Spleen (tissue), 11 donors: ENCODE measurements around the gene AQR. TPM values are rescaled to one million over a fixed set of nuclear protein-coding genes. Genes with fewer than 3 reads are reported as not detected.

Source experiments
- DNase-seq: peaks from one replicate; pipeline ENCODE4 v3.0.0-alpha.2; 2020
- H3K27ac ChIP-seq, 8 donors: fragments of 200-600 bp; sonication (generic) in 7 of 8; 1 replicate in 4 of 8; 2 replicates in 4 of 8; pipeline versions ENCODE4 v1.5.0 to v1.8.0; 2016 to 2021; ENCODE audit warnings: inconsistent platforms in 4 of 8, mild to moderate bottlenecking in 4 of 8, moderate library complexity in 1 of 8
- H3K27me3 ChIP-seq, 7 donors: fragments of 200-600 bp; sonication (generic) in 6 of 7; replicated peaks in 1 of 7; 1 replicate in 4 of 7; 2 replicates in 3 of 7; pipeline versions ENCODE4 v1.5.0 to v1.8.0; 2016 to 2021; ENCODE audit warnings: inconsistent platforms in 3 of 7, mild to moderate bottlenecking in 1 of 7
- H3K36me3 ChIP-seq, 6 donors: fragments of 200-600 bp; sonication (generic) in 5 of 6; 1 replicate in 4 of 6; 2 replicates in 2 of 6; pipeline versions ENCODE4 v1.5.0 to v1.8.0; 2016 to 2021; ENCODE audit warnings: inconsistent platforms in 2 of 6
- H3K4me1 ChIP-seq, 6 donors: fragments of 200-600 bp; sonication (generic) in 5 of 6; 1 replicate in 3 of 6; 2 replicates in 3 of 6; pipeline versions ENCODE4 v1.5.0 to v1.8.0; 2016 to 2021; ENCODE audit warnings: inconsistent platforms in 3 of 6
- H3K4me3 ChIP-seq, 8 donors: fragments of 200-600 bp; sonication (generic) in 7 of 8; 1 replicate in 4 of 8; 2 replicates in 4 of 8; pipeline versions ENCODE4 v1.5.0 to v1.8.0; 2016 to 2021; ENCODE audit warnings: inconsistent platforms in 4 of 8, mild to moderate bottlenecking in 4 of 8, moderate library complexity in 2 of 8
- H3K9me3 ChIP-seq, 8 donors: fragments of 200-600 bp; sonication (generic) in 7 of 8; 1 replicate in 4 of 8; 2 replicates in 4 of 8; pipeline versions ENCODE4 v1.5.0 to v1.8.0; 2016 to 2021; ENCODE audit warnings: inconsistent platforms in 4 of 8
- POLR2A ChIP-seq, 3 donors: fragments of 450-650 bp; IDR thresholded peaks; one replicate each; pipeline ENCODE4 v1.5.1; 2017; ENCODE audit warnings: antibody characterized with exemption in 3 of 3, mild to moderate bottlenecking in 1 of 3
- POLR2AphosphoS5 ChIP-seq, 3 donors: sonication (generic); formaldehyde crosslinking; IDR thresholded peaks; one replicate each; pipeline ENCODE4 v1.5.1; 2017; ENCODE audit warnings: antibody characterized with exemption in 3 of 3
- WGBS, 5 donors: extraction: QIAGEN DNeasy Blood & Tissue Kit in 3 of 5; methylation state at CpG; one replicate each; pipeline versions ENCODE4 v1.1.5 to v1.1.7; 2013 to 2018; 5-methylcytosine and 5-hydroxymethylcytosine counted together
- intact Hi-C: fragments of 100-400 bp; cut with DNase I; formaldehyde crosslinking; loops from one replicate; pipeline ENCODE4 v1.15.0; 2023; ENCODE audit warnings: low total_unique reads
- polyA plus RNA-seq, 3 donors: library from polyadenylated mRNA; stranded (reverse); fragments of 200-250 nt; gene quantifications; one replicate each; pipeline ENCODE4 v1.2.1, GENCODE V29; 2013
- total RNA-seq, 7 donors: library from RNA; depleted of rRNA in 3 of 7; stranded (reverse); fragments of >200 nt in 3 of 7; fragmentation: NEBNext Ultra II Directional in 4 of 7; extraction: Animal tissue kit (Norgen Biotek cat#: 25700) in 4 of 7; gene quantifications; one replicate each; pipeline versions ENCODE4 v1.1.0 to v1.2.1, GENCODE V29; 2016 to 2021
- TF ChIP-seq, protein P1 (sequence below), 11 experiments: fragments of 200-600 bp in 7 of 11; fragments of 450-650 bp in 4 of 11; sonication (generic) in 4 of 11; IDR thresholded peaks in 8 of 11; conservative IDR thresholded peaks in 3 of 11; 1 replicate in 7 of 11; 2 replicates in 4 of 11; pipeline versions ENCODE4 v1.4.0 to v1.8.0; 2016 to 2021; ENCODE audit warnings: antibody characterized with exemption in 11 of 11, inconsistent platforms in 4 of 11, mild to moderate bottlenecking in 1 of 11
- donor health status: healthy with polysubstance abuse.
- donor health status: DM: no; HTN: no; CAD: no; lungs with moderate emphysema.
- donor health status: DM: no; HTN: no; CAD: no.
- donor health status: Bipolar disorder and iron deficiency.
- donor health status: healthy.
- donor health status: DM: no; HTN: no; CAD: no.
- donor health status: DM: yes; HTN: yes; CAD: no.

Gene AQR
- total and polyA plus RNA-seq, 10 donors: 10.0 to 38.2 (median 32.7) TPM

DNA sequence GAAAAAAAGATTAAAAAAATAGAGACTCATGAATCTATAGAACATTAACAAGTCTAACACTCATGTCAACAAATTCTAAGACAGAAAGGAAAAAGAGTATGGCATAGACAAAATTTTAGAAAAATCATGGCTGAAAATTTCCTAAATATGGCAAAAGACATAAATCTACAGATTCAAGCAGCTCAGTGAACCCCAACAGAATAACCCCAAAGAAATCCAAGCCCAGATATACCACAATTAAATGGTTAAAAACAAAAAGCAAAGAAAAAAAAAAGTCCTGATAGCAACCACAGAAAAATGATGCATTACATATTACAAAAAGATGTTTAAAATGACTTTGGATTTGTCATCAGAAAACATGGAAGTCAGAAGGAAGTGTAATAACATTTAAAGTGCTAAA, 75.6 kb downstream of the AQR start:
- Histone ChIP-seq H3K36me3 (peaks cover 8 to 99% (median 72%) of the 10 kb centered on the region in 6 donors), H3K9me3 (peaks cover 0 to 28% (median 22%) of the 10 kb centered on the region in 8 donors), H3K27me3 (no peaks in the 10 kb centered on the region), H3K27ac (no peak overlapping the region), H3K4me1 (no peaks in the 10 kb centered on the region), H3K4me3 (no peak overlapping the region)
- TF ChIP-seq, protein P1, sequence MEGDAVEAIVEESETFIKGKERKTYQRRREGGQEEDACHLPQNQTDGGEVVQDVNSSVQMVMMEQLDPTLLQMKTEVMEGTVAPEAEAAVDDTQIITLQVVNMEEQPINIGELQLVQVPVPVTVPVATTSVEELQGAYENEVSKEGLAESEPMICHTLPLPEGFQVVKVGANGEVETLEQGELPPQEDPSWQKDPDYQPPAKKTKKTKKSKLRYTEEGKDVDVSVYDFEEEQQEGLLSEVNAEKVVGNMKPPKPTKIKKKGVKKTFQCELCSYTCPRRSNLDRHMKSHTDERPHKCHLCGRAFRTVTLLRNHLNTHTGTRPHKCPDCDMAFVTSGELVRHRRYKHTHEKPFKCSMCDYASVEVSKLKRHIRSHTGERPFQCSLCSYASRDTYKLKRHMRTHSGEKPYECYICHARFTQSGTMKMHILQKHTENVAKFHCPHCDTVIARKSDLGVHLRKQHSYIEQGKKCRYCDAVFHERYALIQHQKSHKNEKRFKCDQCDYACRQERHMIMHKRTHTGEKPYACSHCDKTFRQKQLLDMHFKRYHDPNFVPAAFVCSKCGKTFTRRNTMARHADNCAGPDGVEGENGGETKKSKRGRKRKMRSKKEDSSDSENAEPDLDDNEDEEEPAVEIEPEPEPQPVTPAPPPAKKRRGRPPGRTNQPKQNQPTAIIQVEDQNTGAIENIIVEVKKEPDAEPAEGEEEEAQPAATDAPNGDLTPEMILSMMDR (IDR thresholded peaks at IDR 0.05 in 8 of 11, conservative IDR thresholded peaks at IDR 0.05 in 3 of 11): no peak
- no peak for TF ChIP-seq POLR2A (IDR thresholded peaks at IDR 0.05)
- no peak for TF ChIP-seq POLR2AphosphoS5 (IDR thresholded peaks at IDR 0.05)
- intact Hi-C loops: no loop called here
- no peak for DNase-seq

DNA sequence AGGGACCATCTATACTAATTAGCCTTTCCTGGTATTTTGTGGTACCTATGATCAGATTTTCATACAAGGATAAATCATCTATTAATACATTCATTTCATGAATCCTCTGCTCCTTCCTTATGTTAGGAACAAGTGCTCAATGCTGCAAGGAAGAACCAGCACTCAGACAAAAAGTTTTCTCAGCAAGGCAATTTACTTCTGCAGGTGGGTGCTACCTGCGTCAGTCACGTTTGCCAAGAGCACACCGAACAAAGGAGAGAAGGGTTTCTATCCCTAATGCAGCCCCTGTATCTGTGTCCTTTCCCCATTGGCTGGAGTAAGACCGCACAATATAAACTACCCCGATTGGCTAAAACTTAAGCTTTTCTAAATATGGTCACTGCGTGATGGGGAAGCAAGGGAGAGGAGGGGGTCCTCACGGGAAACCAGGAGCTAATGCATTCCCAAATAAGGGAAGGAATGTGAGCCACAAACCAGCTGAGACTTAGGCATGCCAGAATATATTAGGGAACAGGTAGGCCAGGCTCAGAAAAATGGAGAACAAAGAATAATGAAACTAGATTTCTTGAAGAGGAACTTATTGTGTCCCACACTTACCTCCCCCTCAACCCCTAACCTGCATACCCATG, 76.5 kb downstream of the AQR start:
- H3K27me3 ChIP-seq: no peaks in the 10 kb centered on the region
- no peak for DNase-seq
- intact Hi-C loops: no loop called here
- H3K4me3 ChIP-seq: no peak overlapping the region
- 82 to 97% (median 84%) methylated on average over 7 of the region's 7 CpGs for WGBS, 5 donors
- no peaks in the 10 kb centered on the region for H3K4me1 ChIP-seq
- H3K9me3 ChIP-seq: peaks cover 0 to 28% (median 22%) of the 10 kb centered on the region in 8 donors
- peaks cover 8 to 99% (median 73%) of the 10 kb centered on the region in 6 donors for H3K36me3 ChIP-seq
- TF ChIP-seq POLR2AphosphoS5 (IDR thresholded peaks at IDR 0.05) (no peak), POLR2A (IDR thresholded peaks at IDR 0.05) (no peak)
- TF ChIP-seq, protein P1 (IDR thresholded peaks at IDR 0.05 in 8 of 11, conservative IDR thresholded peaks at IDR 0.05 in 3 of 11): no peak
- H3K27ac ChIP-seq: no peak overlapping the region

DNA sequence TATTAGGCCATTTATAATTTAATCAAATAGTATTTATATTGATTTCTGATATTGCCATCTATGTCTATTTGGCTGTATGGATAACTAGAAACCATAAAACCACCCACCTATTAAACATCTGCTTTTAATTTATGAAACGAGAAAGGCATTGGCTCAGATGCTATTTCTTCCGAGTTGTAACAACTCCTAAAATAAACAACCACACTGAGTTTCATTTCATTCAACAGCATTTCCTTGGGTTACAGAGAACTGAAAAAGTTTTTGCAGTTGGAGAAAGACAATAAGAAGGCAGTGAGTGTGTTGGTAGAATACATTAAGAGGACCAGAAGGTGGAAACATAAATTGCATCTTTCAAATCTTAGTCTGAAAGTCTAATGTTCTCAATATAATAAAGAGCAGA, 79.1 kb downstream of the AQR start:
- Histone ChIP-seq H3K27me3 (no peaks in the 10 kb centered on the region), H3K27ac (no peak overlapping the region), H3K4me3 (no peak overlapping the region), H3K4me1 (no peaks in the 10 kb centered on the region), H3K9me3 (peaks cover 0 to 28% (median 22%) of the 10 kb centered on the region in 8 donors), H3K36me3 (peaks cover 8 to 99% (median 68%) of the 10 kb centered on the region in 6 donors)
- intact Hi-C loops: no loop called here
- DNase-seq: no peak
- WGBS, 5 donors: 86 to 95% (median 91%) methylated on average over 2 of the region's 2 CpGs
- TF ChIP-seq POLR2AphosphoS5 (IDR thresholded peaks at IDR 0.05) (no peak), POLR2A (IDR thresholded peaks at IDR 0.05) (no peak)
- TF ChIP-seq, protein P1 (IDR thresholded peaks at IDR 0.05 in 8 of 11, conservative IDR thresholded peaks at IDR 0.05 in 3 of 11): no peak

DNA sequence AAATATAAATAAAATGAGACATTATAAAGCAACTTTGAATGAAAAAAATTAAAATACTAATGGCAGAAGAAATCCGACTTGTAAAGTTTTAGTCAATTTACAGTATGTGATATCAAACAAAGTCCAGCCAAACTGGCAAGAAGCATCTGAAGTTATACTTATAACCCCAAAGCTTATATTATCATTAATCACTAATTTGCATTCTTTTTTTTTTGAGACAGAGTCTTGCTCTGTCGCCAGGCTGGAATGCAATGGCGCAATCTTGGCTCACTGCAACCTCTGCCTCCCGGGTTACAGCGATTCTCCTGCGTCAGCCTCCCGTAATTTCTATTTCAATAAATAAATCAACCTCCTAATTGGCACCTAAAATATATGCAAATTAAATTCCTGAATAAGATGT, 80.1 kb downstream of the AQR start:
- no peak overlapping the region for H3K27ac ChIP-seq
- 85 to 91% (median 90%) methylated on average over 7 of the region's 7 CpGs for WGBS, 5 donors
- H3K36me3 ChIP-seq: peaks cover 8 to 100% (median 74%) of the 10 kb centered on the region in 6 donors
- H3K4me3 ChIP-seq: no peak overlapping the region
- TF ChIP-seq POLR2A (IDR thresholded peaks at IDR 0.05) (no peak), POLR2AphosphoS5 (IDR thresholded peaks at IDR 0.05) (no peak)
- TF ChIP-seq, protein P1 (IDR thresholded peaks at IDR 0.05 in 8 of 11, conservative IDR thresholded peaks at IDR 0.05 in 3 of 11): no peak
- no peaks in the 10 kb centered on the region for H3K27me3 ChIP-seq
- peaks cover 0 to 25% (median 22%) of the 10 kb centered on the region in 8 donors for H3K9me3 ChIP-seq
- no peaks in the 10 kb centered on the region for H3K4me1 ChIP-seq
- DNase-seq: no peak
- intact Hi-C loops: no loop called here
